IPS-18c (cell line): ENCODE measurements around the gene ACKR2.
A peak's percentile ranks its signal among the peaks of the same experiment; 100 is the strongest.
"Not testable (repeated sequence)": the region's sequence is repeated elsewhere in the genome, so short reads cannot be mapped to it uniquely, and the experiment has no call there.

Experiments
- H3K4me3 ChIP-seq: 2 replicates; pipeline ENCODE4 v1.7.0; 2013; ENCODE audit warnings: low read depth, mild to moderate bottlenecking, low read length, moderate library complexity; ENCODE audit not compliant: insufficient read depth
- H3K9me3 ChIP-seq: one replicate; pipeline ENCODE4 v1.6.1; 2013; ENCODE audit warnings: mild to moderate bottlenecking, low read length, moderate library complexity; ENCODE audit not compliant: control insufficient read depth, insufficient read depth

ACKR2 gene

GRCh38 chr3:42871592-42872196 lies 62.4 kb downstream of the ACKR2 start:
- H3K4me3 ChIP-seq, result no peak overlapping the region

GRCh38 chr3:42872718-42873117 lies 63.5 kb downstream of the ACKR2 start:
- Histone ChIP-seq H3K9me3 (no peaks in the 10 kb centered on the region), H3K4me3 (no peak overlapping the region)

More at GRCh38 chr3:42871592-42872196, 62.4 kb downstream of the ACKR2 start:
- no peaks in the 10 kb centered on the region for H3K9me3 ChIP-seq

DNA sequence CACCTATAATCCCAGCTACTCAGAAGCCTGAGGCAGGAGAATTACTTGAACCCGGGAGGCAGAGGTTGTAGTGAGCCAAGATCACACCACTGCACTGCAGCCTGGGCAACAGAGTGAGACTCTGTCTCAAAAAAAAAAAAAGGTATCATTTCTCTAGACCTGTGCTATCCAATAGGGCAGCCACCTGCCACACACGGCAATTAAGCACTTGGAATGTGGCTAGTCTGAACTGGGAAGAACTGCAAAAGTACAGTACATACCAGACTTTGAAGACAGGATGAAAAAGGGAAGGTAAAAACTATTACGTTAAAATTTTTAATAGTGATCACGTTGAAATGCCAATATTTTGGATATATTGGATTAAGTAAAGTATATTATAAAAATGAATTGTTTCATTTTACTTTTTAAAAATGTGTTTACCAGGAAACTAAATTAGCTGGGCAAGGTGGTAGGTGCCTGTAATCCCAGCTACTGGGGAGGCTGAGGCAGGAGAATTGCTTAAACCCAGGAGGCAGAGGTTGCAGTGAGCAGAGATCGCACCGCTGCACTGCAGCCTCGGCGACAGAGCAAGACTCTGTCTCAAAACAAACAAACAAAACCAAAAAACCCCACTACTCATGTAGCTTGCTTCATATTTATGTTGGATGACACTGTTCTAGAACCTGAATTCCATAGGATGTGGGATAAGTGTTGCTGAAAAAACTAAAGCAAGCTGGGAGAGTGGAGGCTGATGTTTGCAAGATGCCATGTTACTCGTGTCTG lies 64.2 kb downstream of the ACKR2 start:
- Histone ChIP-seq H3K4me3 (no peak overlapping the region), H3K9me3 (no peaks in the 10 kb centered on the region)

GRCh38 chr3:42874749-42875148 lies 65.5 kb downstream of the ACKR2 start:
- Histone ChIP-seq H3K9me3 (no peaks in the 10 kb centered on the region), H3K4me3 (no peak overlapping the region)

DNA sequence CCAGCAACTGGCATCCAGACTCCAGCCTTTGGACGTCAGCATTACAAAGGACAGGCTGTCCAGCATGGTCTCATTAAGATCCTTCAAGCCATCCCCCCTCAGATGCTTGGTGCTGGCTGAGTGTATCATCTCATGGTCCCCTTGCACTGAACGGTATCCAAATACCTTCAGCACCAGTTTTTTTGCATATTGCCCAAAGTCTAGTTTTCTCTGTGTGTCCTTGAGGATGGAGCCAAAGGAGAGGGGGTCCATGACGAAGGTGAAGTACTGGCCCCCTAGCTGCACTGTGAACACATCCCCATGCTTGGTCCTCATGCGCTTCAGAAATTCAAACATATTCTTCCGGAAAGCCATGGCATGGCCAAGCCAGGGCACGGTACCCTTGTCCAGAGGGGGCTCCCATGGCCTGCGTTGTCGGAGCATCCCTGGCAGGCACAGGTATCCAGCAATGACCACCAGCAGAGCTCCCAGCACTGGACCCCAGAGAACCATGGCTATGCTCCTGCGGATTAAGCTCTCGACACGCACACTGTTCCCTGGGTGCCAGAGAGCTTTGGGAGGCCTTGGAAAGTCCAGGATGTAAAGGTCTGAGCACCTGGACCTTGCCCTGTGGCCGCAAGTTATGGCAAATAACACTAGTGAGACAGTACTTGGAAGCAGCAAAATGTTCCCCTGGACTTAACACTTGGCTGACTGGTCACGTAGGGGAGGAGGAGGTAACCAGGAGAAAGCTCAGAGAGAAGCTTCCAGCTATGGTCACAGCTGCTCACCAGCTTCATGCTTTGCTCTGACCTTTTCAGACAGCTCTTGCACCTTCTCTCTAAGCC lies 66.3 kb downstream of the ACKR2 start, which contains the start of gene CYP8B1:
Gene CYP8B1, minus strand, starts transcription at position 555 of the 827 bp plus-strand sequence. Its CDS starts 63 bp downstream, at position 492.
- H3K4me3 ChIP-seq, result no peak within 1 kb of the TSS
- H3K9me3 ChIP-seq, result no peaks in the 10 kb centered on the region

DNA sequence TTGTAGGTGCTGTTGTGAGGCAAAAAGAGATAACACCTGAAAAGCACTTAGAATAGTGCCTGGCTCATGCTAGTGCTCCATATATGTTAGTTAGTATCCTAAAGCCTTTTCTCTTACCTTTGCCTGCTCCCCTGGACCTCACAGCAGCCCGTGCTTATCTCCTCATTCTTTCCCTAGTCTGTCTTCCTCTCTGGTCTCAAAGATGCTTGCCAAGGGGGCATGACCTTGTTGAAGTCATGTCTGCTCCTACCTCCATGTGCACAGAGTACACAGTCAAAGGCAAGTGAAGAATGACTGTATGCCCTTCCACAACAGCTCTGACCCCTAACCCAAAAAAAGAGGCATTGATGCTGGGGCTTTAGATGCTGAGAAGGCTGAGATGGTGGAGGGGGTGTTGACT lies 67.2 kb downstream of the ACKR2 start:
- Histone ChIP-seq H3K9me3 (no peaks in the 10 kb centered on the region), H3K4me3 (no peak overlapping the region)

- no peak overlapping the region for H3K4me3 ChIP-seq
- no peaks in the 10 kb centered on the region for H3K9me3 ChIP-seq
Observed at GRCh38 chr3:42876940-42877720, 67.9 kb downstream of the ACKR2 start.

- Histone ChIP-seq H3K4me3 (no peak overlapping the region), H3K9me3 (no peaks in the 10 kb centered on the region)
Observed at GRCh38 chr3:42877881-42878280, 68.6 kb downstream of the ACKR2 start.

DNA sequence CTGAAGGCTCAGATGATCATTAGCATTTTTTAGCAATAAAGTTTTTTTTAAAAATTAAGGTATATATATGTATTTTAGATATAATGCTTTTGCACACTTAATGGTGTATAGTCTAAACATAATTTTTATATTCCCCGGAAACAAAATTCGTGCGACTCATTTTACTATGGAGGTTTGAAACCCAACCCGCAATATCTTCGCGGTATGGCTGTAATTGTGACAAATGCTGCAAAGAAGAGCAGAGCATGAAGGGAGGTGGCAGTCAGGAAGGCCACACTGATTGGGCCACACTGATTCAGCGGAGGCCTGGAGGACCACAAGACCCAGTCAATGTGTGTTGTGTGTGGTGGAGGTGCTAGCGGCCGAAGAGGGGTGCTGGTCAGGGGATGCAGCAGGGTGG lies 70.9 kb downstream of the ACKR2 start:
- Histone ChIP-seq H3K4me3 (no peak overlapping the region; the same call in 1 of the 2 replicates), H3K9me3 (no peaks in the 10 kb centered on the region)

DNA sequence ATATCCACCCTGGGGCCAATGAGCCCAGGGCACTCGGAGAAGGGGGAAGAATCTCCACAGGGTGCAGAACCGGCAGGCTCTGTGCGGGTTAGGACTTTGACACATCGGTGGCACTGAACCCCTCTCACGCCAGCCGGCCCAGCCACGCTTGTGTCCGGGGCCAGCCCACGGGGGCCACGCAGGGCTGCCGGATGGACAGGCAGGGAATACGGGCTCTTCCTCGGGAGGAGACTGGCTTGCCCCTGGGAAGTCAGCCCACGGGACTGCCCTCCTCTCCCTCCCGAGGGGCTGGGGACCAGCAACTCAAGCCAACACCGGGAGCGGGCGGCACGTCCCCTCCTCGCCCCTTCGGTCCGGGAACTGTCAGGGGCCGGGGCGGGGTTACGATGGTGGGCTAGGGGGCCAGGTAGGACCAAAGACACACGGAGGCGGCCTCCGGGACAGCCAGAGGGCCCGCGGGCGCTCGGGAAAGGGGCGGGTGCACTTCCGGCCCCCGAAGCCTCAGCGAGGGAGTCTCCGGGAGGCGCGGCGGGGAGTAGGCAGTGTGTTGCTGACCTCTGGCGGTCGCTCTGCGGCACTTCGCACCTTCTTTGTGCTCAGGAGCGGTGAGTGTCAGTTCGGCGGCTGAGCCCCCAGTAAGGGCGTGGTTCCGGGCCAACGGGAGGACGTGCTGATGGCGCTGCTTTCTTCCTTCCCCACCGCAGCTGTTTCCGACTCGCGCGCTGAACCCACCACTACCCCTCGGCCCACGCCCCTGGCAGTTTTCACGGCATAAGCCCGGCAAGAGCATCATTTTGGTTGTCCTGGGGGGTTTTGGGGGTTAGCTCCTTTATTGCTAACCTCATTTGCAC lies 71.6 kb downstream of the ACKR2 start:
- peak overlapping the region; percentile 56 for H3K4me3 ChIP-seq
- no peaks in the 10 kb centered on the region for H3K9me3 ChIP-seq

DNA sequence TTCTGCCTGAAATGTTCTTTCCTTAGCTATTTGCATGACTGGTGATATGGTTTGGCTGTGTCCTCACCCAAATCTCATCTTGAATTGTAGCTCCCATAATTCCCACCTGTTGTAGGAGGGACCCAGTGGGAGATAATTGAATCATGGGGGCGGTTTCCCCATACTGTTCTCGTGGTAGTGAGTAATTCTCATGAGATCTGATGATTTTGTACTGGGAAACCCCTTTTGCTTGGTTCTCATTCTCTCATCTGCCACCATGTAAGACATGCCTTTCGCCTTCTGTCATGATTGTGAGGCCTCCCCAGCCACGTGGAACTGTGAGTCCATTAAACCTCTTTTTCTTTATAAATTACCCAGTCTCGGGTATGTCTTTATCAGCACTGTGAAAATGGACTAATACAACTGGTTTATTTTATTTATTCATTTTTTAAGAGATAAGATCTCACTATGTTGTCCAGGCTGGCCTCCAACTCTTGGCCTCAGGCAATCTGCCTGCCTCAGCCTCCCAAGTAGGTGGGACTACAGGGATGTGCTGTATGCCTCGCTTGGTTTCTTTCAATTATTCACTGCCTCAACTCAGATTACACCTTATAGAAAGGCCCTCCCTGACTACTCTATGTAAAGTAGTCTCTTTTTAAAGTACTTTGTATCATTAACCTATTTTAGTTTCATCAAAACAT lies 74.1 kb downstream of the ACKR2 start:
- H3K9me3 ChIP-seq, H3K4me3 ChIP-seq: not testable (repeated sequence)

DNA sequence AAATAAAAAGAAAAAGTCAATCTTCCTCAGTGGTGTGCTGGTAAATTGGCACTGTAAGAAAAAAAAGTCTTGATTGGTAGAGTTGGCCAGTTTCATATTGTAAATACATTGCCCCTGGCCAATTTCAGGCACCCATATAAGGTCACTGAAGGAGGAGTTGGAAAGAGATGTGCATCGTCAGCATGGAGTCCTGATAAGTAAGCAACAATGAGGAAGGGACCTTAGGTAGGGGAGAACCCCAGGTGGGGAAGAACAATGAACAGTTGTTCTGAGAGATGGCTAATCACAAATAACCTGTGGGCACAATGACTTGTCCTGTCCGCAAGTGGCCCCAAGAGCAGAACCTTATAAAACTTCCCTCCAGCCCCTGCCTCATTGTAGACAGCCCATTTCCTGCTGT lies 75.1 kb downstream of the ACKR2 start:
- Histone ChIP-seq H3K4me3 (no peak overlapping the region), H3K9me3 (no peaks in the 10 kb centered on the region)

DNA sequence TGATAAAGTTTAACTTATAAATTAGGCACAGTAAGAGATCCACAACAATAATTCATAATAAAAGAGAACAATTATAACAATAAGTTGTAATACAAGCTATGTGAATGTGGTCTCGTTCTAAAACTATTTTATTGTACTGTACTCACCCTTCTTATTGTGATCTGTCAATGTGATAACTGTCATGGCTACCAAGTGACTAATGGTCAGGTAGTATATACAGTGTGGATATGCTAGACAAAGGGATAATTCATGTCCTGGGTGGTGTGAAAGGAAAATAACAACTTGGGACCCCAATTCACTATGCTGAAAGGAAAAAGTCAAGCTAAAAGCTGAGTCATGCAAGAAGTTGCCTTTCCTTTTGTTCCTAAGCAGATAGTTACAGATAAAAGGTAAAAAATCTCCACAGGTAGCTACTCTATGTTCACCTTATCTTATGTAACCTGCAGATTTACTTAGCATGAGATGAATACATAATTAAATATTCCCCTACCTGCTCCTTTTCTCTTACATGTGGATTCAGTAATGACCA lies 77.1 kb downstream of the ACKR2 start:
- Histone ChIP-seq H3K9me3 (no peaks in the 10 kb centered on the region), H3K4me3 (no peak overlapping the region)

GRCh38 chr3:42887084-42887483 lies 77.8 kb downstream of the ACKR2 start:
- no peak overlapping the region for H3K4me3 ChIP-seq
- H3K9me3 ChIP-seq, result no peaks in the 10 kb centered on the region

DNA sequence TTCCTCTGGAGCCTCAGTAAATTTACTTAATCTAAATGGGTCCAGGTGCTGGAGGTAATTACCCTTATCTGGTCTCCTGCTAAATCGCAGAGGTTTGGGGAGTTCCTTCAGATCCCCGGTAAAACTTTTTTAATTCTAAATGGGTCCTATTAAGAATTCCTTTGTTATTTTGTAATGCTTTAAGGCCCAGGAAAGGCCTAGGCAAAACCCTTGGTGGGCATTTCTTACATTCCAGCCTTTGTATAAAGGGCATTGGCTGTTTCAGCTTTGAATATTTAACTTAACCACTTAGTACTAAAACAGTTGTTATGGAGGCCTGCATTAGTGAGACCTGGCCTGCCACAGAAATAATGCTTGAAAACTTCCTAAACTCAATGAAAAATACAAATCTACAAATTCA lies 81.8 kb downstream of the ACKR2 start:
- no peak overlapping the region for H3K4me3 ChIP-seq
- H3K9me3 ChIP-seq, result peaks cover 2% of the 10 kb centered on the region

DNA sequence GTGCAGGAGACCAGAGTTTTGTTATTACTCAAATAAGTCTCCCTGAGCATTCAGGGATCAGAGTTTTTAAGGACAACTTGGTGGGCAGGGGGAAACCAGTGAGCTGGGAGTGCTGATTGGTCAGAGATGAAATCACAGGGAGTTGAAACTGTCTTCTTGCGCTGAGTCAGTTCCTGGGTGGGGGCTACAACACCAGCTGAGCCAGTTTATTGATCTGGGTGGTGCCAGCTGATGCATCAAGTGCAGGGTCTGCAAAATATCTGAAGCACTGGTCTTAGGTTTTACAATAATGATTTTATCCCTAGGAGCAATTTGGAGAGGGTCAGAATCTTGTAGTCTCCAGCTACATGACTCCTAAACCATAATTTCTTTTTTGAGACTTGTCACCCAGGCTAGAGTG lies 82.9 kb downstream of the ACKR2 start:
- H3K4me3 ChIP-seq, result no peak overlapping the region
- peaks cover 2% of the 10 kb centered on the region for H3K9me3 ChIP-seq
